Neural cell (in vitro differentiated cells): Measurements from ENCODE around the gene BCAS2.

Source experiments
- EP300 ChIP-seq: fragments of 450-650 bp; conservative IDR thresholded peaks from 2 replicates; pipeline ENCODE4 v1.6.1; 2014; ENCODE audit warnings: antibody characterized with exemption, mild to moderate bottlenecking, moderate library complexity; ENCODE audit not compliant: poor library complexity, severe bottlenecking
- EZH2 ChIP-seq: fragments of 200-600, 300-800 bp; shearing (Covaris generic), sonication (generic); IDR thresholded peaks from 2 replicates; pipeline ENCODE4 v1.6.1; 2014; ENCODE audit warnings: antibody characterized with exemption, low read length, borderline replicate concordance, mild to moderate bottlenecking; ENCODE audit not compliant: insufficient read depth, poor library complexity, severe bottlenecking
- RAD21 ChIP-seq: fragments of 450-650 bp; conservative IDR thresholded peaks from 2 replicates; pipeline ENCODE4 v1.6.1; 2014; ENCODE audit warnings: antibody characterized with exemption, mild to moderate bottlenecking, moderate library complexity

- no peak for TF ChIP-seq EP300
- TF ChIP-seq RAD21: no peak
- no peak for TF ChIP-seq EZH2
Measured at GRCh38 chr1:114618606-114619005, 37.2 kb upstream of the BCAS2 start.
